Tibial nerve (tissue), 4 donors: ENCODE results near the gene UFM1.

Source experiments
- EP300 ChIP-seq, 2 donors: sonication (generic); formaldehyde crosslinking; IDR thresholded peaks; one replicate each; pipeline ENCODE4 v1.6.1; 2017; ENCODE audit warnings: antibody characterized with exemption in 2 of 2, mild to moderate bottlenecking in 1 of 2
- POLR2A ChIP-seq, 2 donors: fragments of 450-650 bp; IDR thresholded peaks; one replicate each; pipeline ENCODE4 v1.6.1; 2017; ENCODE audit warnings: antibody characterized with exemption in 2 of 2, mild to moderate bottlenecking in 2 of 2, moderate library complexity in 2 of 2
- TF ChIP-seq, protein P1 (sequence below), 5 experiments: fragments of 200-600 bp in 3 of 5; fragments of 450-650 bp in 2 of 5; sonication (generic) in 3 of 5; IDR thresholded peaks; one replicate each; pipeline ENCODE4 v1.5.1; 2016 to 2019; ENCODE audit warnings: antibody characterized with exemption in 5 of 5, mild to moderate bottlenecking in 3 of 5, moderate library complexity in 2 of 5

GRCh38 chr13:38401276-38401675, 51.6 kb downstream of the UFM1 start:
- TF ChIP-seq, protein P1, sequence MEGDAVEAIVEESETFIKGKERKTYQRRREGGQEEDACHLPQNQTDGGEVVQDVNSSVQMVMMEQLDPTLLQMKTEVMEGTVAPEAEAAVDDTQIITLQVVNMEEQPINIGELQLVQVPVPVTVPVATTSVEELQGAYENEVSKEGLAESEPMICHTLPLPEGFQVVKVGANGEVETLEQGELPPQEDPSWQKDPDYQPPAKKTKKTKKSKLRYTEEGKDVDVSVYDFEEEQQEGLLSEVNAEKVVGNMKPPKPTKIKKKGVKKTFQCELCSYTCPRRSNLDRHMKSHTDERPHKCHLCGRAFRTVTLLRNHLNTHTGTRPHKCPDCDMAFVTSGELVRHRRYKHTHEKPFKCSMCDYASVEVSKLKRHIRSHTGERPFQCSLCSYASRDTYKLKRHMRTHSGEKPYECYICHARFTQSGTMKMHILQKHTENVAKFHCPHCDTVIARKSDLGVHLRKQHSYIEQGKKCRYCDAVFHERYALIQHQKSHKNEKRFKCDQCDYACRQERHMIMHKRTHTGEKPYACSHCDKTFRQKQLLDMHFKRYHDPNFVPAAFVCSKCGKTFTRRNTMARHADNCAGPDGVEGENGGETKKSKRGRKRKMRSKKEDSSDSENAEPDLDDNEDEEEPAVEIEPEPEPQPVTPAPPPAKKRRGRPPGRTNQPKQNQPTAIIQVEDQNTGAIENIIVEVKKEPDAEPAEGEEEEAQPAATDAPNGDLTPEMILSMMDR (IDR thresholded peaks at IDR 0.05), result no peak
- TF ChIP-seq POLR2A (IDR thresholded peaks at IDR 0.05), result no peak
- no peak for TF ChIP-seq EP300 (IDR thresholded peaks at IDR 0.05)
